Measurements from ENCODE around the gene KRTAP4-11.
"Not testable (repeated sequence)": the region's sequence is repeated elsewhere in the genome, so short reads cannot be mapped to it uniquely, and the experiment has no call there.

DNA sequence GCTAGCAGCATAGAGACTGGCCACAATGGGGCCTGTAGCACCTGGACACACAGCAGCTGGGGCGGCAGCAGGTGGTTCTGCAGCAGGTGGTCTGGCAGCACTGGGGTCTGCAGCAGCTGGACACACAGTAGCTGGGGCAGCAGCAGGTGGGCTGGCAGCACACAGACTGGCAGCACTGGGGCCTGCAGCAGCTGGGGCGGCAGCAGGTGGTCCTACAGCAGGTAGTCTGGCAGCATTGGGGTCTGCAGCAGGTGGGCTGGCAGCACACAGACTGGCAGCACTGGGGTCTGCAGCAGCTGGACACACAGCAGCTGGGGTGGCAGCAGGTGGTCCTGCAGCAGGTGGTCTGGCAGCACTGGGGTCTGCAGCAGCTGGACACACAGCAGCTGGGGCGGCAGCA lies 42.0 kb upstream of the KRTAP4-11 start:
- TF ChIP-seq, protein P1, sequence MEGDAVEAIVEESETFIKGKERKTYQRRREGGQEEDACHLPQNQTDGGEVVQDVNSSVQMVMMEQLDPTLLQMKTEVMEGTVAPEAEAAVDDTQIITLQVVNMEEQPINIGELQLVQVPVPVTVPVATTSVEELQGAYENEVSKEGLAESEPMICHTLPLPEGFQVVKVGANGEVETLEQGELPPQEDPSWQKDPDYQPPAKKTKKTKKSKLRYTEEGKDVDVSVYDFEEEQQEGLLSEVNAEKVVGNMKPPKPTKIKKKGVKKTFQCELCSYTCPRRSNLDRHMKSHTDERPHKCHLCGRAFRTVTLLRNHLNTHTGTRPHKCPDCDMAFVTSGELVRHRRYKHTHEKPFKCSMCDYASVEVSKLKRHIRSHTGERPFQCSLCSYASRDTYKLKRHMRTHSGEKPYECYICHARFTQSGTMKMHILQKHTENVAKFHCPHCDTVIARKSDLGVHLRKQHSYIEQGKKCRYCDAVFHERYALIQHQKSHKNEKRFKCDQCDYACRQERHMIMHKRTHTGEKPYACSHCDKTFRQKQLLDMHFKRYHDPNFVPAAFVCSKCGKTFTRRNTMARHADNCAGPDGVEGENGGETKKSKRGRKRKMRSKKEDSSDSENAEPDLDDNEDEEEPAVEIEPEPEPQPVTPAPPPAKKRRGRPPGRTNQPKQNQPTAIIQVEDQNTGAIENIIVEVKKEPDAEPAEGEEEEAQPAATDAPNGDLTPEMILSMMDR (IDR thresholded peaks at IDR 0.05), result not testable (repeated sequence)
- TF ChIP-seq POLR2A (IDR thresholded peaks at IDR 0.05), result not testable (repeated sequence)

All from uterus (tissue), 2 donors.